HG03196 (cell line): ENCODE results near the gene SUZ12.
"Not testable (repeated sequence)": the region's sequence is repeated elsewhere in the genome, so short reads cannot be mapped to it uniquely, and the experiment has no call there.

ENCODE experiments used
- ATAC-seq: cut with Tn5 transposase; IDR thresholded peaks from one replicate; pipeline ENCODE4 v1.9.1; 2021; ENCODE audit not compliant: unreplicated experiment

The SUZ12 gene

GRCh38 chr17:31942396-31942795 lies 5.6 kb downstream of the SUZ12 start:
- not testable (repeated sequence) for ATAC-seq

GRCh38 chr17:31951953-31952352 lies 15.1 kb downstream of the SUZ12 start:
- not testable (repeated sequence) for ATAC-seq

GRCh38 chr17:31964131-31964530 lies 27.3 kb downstream of the SUZ12 start:
- not testable (repeated sequence) for ATAC-seq

- no peak for ATAC-seq
Measured at GRCh38 chr17:31967648-31968047, 30.8 kb downstream of the SUZ12 start.

- ATAC-seq = not testable (repeated sequence)
Measured at GRCh38 chr17:31970416-31970815, 33.6 kb downstream of the SUZ12 start.

- ATAC-seq = not testable (repeated sequence)
Measured at GRCh38 chr17:31974269-31975071, 37.7 kb downstream of the SUZ12 start.

- ATAC-seq = not testable (repeated sequence)
Measured at GRCh38 chr17:31975391-31975790, 38.6 kb downstream of the SUZ12 start.

- not testable (repeated sequence) for ATAC-seq
Measured at GRCh38 chr17:31991821-31992220, 55.0 kb downstream of the SUZ12 start.

- ATAC-seq = no peak
Measured at GRCh38 chr17:31997005-31997404, 60.2 kb downstream of the SUZ12 start.

GRCh38 chr17:32006957-32007462 lies 70.2 kb downstream of the SUZ12 start, which contains the start of gene LRRC37B:
Gene LRRC37B (plus strand): TSS chr17:32007383. CDS start chr17:32021393, 14,010 bp downstream.
- peak; percentile 73 for ATAC-seq

- ATAC-seq = peak; percentile 43
Measured at GRCh38 chr17:32007463-32008298, 70.9 kb downstream of the SUZ12 start.

- no peak for ATAC-seq
Measured at GRCh38 chr17:32009262-32009542, 72.4 kb downstream of the SUZ12 start.

GRCh38 chr17:32010114-32010513 lies 73.3 kb downstream of the SUZ12 start:
- ATAC-seq = no peak

GRCh38 chr17:32015245-32016013 lies 78.6 kb downstream of the SUZ12 start:
- ATAC-seq = no peak

- no peak for ATAC-seq
Measured at GRCh38 chr17:32016231-32016630, 79.4 kb downstream of the SUZ12 start.

GRCh38 chr17:32019228-32019627 lies 82.4 kb downstream of the SUZ12 start:
- ATAC-seq = no peak

GRCh38 chr17:32020943-32021614 lies 84.3 kb downstream of the SUZ12 start:
- no peak for ATAC-seq

- no peak for ATAC-seq
Measured at GRCh38 chr17:32021615-32021955, 84.8 kb downstream of the SUZ12 start.

- ATAC-seq = not testable (repeated sequence)
Measured at GRCh38 chr17:32022554-32022953, 85.7 kb downstream of the SUZ12 start.

- not testable (repeated sequence) for ATAC-seq
Measured at GRCh38 chr17:32027271-32027670, 90.5 kb downstream of the SUZ12 start.

- ATAC-seq = no peak
Measured at GRCh38 chr17:32033223-32033622, 96.4 kb downstream of the SUZ12 start.
